ENCODE data around the gene PAFAH1B2.
"Not testable (repeated sequence)": the region's sequence is repeated elsewhere in the genome, so short reads cannot be mapped to it uniquely, and the experiment has no call there.

Gene PAFAH1B2, protein sequence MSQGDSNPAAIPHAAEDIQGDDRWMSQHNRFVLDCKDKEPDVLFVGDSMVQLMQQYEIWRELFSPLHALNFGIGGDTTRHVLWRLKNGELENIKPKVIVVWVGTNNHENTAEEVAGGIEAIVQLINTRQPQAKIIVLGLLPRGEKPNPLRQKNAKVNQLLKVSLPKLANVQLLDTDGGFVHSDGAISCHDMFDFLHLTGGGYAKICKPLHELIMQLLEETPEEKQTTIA

DNA sequence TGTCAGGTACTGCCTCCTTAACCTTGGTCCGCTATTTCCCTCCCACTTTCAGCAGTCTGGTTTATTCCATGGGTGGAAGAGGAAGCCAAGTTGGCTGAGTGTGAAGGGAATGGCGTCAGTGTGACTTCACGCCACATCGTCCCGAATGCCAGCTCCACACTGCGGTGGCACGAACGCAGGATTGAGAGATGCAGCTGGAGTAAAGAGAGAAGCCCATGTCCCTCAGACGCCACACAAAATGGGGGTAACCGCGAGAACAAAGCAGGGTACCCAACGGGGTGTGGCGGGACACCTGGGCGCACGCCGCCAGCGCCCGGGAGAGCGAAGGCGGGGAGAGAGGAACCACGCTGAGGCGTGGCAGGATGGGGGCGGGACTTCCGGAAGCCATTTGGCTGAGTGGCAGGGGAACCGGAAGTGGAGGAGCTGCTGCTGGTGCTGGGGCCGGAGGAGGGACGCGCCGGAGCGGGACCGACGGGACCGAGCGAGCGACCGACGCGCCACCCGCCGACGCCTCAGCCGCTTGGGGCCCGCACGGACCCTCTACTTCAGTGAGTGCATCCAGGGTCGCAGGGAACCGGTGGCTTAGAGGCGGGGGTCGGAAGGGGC is at the start of gene PAFAH1B2:
TSS of gene PAFAH1B2 (plus strand) at position 417 of the 606 bp plus-strand sequence. CDS start 8,161 bp downstream, outside the sequence.
- peak; percentile 98 for DNase-seq

DNA sequence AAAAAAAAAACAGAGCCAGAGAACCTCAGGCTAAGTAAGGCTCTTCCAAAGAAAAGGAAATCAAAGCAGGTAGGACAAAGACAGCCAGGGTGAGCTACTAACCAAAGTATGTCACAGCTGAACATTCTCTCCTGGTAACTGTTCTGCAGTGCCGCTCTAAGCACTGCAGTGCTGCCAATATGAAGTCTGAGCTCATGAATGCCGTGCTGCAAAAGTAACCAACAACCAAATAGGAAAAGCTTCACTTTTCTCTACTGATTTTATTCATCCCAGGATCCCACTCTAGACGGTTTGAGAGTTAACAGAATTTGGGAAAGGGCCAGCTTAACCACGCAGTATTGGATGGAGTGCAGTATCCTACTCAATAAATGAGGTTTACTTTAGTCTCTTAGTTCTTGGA is 49.3 kb upstream of the PAFAH1B2 start:
- DNase-seq = no peak

DNA sequence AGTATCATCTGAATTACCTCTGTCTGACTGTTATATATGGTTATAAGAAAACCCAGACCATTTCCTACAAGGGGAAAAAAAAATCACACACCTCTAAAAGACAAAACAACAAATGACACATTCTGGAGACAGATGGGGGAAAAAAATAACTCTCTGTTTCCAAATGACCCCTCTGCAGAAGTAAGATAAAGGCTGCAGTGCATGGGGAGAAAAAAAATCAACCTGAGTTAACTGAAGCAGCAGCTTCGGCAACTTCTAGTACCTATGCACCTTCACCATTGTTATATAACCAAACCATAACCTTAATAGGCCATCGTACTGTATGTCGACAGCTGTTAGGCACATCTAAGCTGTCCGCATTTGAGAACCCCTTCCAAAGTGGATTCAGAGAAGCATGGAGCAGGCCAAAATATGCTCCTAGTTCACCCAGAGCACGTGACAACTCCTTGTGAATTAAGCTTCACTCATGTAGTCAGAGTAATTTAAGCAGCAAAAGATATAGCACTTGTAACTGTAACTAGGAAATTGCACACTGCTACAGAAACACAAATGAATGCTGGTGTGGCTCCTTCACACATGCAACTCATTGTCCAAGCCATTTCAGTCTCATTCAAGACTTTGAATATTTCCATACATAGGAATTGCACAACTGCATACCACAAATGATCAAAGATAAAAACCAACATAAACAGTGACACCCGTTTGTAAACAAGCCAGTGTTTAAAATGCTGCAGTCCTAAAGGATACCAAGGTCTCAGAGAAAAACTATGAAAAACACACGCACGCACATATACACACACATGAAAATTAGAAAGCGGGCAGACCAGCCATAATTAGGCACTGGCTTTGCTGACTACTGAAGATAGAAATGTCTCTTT is 48.6 kb upstream of the PAFAH1B2 start:
- no peak for DNase-seq

DNA sequence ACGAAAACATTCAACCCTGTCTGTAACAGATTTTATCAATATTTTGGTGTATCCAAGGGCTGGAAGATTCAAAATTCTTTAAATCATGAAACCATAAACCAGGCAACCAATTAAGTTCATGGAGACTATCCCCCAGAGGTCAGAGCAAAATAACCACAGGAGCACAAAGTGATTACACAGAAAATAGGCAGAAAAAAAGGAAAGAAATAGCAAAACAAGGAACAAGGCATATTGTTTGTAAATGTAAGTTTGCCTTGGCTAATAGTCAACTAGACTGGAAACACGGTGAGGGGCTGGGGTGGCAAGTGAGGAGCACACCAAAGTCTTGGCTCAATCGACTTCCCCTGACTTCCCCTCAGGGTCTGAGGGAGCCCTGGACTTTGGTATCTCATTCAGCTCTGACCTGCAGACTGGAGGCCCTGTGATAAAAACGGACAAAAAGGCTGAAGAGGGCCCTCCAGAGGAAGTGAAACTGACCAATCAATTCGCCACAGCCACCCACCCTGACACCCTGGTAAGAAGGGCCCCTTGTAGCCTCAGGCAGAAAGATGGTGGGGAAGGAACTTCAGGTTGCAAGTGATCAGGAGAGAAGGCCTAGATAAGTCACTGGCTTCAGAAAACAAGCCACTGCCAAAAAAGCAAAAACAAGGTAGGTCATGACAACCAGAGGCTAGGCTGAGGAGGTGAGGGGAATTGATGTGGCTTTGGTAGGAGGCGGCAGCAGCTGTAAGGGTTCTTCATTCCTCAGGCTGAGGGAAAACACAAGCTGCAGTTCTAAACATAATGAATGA is 47.7 kb upstream of the PAFAH1B2 start:
- peak; percentile 62 for DNase-seq

DNA sequence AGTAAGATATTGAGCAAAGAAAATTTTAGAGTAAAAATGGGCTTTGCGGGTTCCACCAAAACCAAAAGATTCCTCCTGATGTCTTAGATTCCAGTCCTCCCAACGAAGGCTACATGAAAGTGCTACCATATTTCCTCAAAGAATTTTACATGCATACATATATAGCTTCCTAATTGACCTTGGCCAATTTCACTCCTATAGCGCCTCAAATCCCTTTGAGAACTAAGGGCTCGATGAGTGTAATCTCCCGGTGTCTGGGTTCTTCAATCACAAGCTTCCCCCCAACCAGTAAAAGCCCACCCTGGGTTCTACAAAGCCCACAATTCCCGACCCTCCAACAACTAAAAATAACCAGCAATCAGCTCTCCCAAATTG is 47.1 kb upstream of the PAFAH1B2 start:
- no peak for DNase-seq

DNA sequence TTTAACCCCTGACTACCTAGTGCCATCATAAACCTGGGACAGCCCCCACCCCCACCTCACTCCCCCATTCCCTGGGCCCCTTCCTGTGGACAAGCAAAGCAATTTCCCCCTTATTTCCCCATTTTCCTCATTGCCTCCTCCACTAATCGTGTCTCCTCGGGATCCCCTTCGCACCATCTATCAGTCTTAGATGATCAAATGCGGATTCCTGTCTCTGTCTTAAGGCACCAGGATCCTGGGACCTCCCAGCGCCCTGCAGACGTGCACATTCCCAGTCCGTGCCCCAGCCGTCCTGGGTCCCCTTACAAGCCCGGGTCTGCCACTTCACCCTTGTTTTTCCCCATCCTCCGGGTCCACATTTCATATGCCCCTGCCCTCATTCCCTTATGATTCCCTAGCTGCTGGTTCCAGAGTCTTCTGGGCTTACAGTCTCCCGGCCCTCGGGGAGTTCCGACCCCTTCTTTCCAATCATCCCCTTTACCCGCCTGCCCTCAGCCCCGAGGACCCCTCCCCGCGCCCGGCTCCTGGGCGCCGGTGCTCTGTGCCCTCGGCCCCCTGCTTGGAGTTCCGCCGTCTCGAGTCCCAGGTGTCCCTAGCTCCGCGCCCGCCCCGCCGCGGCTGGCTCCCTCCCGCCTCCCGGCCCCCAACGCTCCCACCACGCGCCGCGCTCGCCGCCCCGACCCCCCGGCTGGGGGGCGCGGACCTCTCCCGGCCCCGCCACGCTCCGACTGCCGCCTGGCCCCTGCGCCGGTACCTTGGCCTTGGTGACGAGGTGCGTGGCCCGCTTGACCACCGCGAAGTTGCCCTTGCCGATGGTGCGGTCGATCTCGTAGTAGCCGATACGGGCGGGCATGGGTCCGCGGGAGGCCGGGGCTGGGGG is 46.5 kb upstream of the PAFAH1B2 start:
- DNase-seq = peak; percentile 64

DNA sequence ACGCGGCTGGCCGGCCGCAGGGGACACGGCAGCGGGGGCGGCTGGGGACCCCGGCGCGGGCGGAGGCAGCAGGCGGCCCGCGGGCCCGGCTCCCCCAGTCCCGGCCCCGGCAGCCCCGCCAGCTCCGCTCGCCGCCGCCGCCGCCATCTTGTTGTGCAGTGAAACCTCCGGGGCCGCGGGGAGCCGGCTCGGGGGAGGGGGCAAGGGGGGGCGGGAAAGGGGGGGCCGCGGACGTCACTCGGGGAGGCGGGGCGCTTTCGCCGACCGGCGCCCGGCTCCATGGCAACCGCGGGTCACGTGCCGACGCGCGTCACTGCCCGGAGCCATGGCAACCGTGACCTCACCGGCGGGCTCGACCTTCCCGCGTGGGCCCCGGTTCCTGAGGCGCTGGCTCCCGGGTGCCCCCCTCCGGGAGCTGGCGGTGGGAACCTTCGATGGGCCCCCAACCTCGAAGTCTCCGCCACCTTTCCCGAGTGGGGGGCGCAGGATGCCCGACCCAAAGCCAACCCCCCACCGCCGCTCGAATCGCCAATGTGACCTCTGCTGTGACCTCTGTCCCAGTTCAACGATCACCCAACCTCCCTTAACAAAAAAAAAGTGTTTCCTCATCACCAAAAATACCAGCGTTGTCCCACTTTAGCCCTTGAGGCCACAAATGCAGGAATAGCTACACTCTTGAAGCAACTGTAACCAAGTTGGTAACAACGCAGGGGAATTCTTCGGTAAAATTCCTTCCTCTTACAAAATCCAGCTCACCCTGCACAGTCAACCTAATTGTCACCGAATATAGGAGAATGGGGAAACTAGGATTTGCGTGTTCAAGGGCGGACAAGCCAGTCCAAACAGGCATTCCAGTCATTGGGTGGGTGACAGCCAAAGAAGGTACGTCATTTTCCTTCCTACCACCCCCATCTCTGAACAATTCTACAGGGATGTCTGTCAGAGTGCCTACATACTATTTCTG is 45.5 kb upstream of the PAFAH1B2 start, which contains the start of gene SIK3:
TSS of gene SIK3 (minus strand) at position 160 of the 964 bp plus-strand sequence. CDS start at position 147, 13 bp downstream.
- peak; percentile 96 for DNase-seq

DNA sequence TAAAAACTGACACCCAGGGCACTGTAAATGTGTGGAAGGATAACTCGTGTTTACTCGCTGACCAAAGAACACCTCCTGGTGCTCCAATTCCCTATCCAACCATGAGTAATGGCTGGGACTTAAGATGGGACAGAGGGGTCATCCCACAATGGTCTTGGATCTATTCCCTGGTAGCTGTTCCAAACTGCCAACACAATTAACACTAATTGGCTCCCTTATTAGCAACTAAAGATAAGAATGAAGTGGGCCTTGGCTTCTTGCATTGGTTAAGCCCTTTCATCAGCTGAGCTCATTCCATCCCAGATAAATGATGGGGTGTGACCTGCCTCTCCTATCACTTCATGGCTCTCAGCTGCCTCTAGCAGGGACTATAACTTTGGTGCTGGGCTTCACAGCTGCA is 44.4 kb upstream of the PAFAH1B2 start:
- DNase-seq = no peak

DNA sequence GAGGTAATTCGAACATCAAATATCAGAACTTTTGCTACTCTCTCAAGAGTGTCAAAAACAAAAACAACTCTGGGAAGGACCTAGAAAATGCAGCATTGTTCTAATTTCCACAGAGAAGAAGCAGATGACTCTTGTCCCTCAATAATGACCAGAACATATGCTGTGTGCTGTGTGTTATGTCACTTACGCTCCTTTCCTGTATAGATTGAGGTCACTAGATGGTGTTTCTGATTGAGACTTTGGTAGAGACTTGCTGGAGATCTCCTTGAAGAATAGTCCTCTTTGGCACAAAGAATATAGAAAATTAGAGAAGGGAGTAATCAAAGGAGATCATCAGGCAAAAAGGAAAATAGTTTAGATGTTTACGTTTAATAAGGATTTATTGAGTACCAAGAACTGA is 43.5 kb upstream of the PAFAH1B2 start:
- DNase-seq = no peak

DNA sequence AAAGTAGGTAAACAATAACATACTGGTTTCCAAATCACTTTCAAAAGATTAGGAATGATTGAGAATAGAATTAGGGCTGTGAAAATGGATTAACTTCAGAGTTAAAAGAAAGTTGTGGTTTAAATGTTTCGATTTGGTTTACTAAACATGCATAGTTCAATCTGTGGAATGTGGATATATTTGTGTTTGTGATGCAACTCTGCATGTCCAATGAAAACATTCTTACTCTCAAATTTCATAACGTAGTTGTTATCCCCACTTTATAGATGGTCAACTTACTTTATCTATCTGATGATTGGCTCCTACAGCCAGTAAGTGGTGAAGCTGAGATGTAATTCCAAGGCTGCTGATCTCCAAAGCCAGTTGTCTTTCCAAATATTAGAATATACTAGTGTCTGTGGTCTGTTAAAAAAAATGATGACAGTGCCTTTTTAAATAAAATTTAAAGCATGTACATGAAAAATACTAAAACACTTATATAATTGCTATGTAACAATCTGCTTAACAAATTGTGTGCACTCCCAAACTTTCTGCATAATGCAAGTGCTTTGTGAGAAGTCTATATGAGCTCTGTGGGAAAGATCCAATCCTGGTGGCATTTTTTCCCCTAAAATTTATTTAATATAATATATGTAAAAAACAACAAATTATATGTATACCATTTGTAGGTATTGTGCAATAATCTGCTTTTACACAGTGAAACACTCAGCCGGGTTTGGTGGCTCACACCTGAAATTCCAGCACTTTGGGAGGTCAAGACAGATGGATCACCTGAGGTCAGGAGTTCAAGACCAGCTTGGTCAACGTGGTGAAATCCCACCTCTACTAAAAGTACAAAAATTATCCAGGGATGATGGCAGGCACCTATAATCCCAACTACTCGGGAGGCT is 36.1 kb upstream of the PAFAH1B2 start:
- no peak for DNase-seq

DNA sequence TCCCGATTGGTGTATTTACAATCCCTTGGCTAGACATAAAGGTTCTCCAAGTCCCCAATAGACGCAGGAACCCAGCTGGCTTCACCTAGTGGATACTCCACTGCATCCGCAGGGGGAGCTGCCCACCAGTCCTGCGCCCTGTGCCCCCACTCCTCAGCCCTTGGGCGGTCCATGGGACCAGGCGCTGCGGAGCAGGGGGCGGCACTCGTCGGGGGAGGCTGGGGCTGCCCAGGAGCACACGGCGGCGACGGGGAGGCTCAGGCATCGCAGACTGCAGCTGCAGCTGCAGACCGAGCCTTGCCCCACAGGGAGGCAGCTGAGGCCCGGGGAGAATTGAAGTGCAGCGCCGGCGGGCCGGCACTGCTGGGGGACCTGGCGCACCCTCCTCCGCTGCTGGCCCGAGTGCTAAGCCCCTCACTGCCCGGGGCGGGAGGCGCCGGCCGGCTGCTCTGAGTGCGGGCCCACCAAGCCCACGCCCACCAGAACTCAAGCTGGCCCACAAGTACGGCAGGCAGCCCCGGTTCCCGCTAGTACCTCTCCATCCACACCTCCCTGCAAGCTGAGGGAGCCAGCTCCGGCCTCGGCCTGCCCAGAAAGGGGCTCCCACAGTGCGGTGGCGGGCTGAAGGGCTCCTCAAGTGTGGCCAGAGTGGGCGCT is 33.7 kb upstream of the PAFAH1B2 start:
- no peak for DNase-seq

DNA sequence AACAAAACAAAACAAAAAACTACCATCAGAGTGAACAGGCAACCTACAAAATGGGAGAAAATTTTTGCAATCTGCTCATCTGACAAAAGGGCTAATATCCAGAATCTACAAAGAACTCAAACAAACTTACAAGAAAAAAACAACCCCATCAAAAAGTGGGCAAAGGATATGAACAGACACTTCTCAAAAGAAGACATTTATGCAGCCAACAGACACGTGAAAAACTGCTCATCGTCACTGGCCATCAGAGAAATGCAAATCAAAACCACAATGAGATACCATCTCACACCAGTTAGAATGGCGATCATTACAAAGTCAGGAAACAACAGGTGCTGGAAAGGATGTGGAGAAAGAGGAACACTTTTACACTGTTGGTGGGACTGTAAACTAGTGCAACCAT is 31.6 kb upstream of the PAFAH1B2 start:
- not testable (repeated sequence) for DNase-seq

DNA sequence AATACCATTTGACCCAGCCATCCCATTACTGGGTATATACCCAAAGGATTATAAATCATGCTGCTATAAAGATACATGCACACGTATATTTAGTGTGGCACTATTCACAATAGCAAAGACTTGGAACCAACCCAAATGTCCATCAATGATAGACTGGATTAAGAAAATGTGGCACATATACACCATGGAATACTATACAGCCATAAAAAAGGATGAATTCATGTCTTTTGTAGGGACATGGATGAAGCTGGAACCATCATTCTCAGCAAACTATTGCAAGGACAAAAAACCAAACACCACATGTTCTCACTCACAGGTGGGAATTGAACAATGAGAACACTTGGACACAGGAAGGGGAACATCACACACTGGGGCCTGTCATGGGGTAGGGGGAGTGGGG is 31.1 kb upstream of the PAFAH1B2 start:
- not testable (repeated sequence) for DNase-seq

DNA sequence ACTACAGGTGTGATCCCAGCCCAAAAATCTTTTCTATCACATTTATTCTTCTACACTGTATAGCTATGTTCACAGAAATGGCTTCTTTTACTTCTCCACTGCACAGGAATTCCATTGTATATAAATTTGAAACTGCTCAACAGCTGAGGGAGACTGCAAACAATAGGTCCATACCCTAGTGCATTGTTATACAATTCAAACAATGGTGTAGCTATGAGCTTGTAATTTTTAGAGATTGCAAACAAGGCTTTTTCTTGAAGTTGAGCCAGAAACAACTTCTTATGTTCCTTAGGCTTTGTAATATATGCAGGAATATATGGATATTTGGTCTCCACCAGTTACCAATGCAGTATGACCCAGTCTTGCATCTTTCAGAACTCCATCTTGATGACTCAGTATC is 26.4 kb upstream of the PAFAH1B2 start:
- DNase-seq = no peak

DNA sequence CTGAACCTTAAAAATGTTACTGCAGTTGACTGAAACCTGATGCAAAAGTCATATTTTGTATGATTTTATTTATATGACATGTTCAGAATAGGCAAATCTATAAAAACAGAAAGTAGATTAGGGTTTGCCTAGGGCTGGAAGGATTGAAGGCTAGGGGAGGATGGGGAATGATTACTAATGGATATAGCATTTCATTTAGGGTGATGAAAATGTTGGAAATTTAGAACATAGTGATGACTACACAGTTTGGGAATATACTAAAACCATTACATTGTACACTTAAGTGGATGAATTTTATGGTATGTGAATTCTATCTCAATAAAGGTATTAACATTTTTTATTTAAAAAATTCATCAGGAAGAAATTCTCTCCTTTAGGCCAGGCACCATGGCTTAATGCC is 22.9 kb upstream of the PAFAH1B2 start:
- no peak for DNase-seq

DNA sequence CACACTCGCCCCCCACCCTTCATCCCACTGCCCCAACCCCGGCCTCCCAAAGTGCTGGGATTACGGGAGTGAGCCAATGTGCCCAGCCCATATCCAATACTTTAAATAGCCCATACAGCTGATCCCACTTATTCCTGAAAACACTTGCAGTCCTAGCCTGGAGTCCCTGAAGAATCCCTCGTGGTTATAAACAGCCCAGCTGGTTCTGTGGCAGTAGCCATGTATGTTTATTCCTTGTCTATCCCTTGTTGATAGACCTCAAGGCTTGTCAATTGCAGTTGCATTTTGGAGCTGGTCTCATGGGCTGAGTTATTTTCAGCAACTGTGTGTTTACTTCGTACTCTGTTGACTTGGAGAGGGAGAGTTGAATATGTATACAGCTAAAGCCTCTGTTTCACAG is 21.5 kb upstream of the PAFAH1B2 start:
- DNase-seq = no peak

DNA sequence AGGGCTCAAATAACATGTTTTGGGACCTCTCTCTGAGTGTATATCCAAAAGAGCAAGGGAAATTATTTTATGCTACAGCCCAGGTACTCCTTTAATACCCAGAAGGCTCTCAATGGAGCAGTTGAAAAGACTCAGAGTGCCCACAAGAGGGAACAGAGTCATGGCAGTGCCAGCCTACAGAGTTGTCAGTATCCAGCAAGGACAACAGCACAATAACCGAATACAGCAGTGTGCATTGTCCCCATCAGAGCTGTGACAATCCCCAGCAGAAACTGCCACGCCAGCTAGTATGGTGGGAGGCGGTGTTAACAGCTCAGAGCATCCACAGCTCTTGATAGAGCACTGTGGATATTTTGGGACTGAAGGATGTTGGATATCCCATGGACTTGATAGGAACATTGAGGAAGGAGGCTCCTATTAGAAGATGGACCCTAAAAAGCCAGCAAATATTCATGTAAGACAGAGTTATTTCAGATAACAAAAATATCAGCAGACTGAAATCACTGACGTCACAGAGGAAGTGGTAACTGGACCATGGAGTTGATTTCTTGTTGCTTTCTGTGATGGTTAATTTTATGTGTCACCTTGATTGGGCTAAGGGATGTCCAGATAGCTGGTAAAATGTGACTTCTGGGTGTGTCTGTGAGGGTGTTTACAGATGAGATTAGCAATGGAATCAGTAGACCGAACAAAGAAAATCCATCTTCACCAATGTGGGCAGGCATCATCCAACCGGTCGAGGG is 17.7 kb upstream of the PAFAH1B2 start:
- DNase-seq = no peak

DNA sequence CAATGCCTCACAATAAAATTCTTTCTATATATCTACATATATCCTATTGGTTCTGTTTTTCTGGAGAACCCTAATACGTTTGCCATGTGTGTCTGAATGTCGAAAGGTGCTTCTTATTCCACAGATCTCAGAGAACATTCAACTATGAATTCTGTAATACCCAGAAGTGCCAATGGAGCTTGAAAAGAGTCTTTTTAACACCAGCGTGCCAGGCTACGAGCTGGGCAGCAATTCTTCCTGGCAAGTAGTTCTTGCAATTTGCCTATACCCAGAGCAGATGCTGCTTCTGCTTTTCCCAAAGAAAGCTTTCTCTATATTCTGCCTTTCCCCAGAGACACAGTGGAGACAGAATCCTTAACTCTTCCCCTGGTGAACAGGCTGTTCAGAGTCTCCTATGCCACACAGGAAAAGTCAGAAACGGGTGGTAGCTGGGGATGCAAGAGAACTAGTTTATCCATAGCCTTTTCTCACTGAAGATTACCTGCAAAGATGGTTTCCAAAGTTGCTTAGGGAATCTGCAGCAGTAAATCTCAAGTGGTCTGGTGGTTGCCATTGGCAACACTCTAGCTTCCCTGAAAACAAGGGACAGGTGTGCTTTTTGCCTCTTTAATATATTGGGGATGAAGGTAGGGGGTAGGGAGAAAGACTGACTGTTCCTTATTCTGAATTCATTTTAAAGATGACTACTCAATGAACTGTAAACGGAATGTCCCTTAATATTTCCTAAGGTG is 16.8 kb upstream of the PAFAH1B2 start:
- no peak for DNase-seq

Data from activated CD8-positive, alpha-beta memory T cell treated with anti-CD3 and anti-CD28 coated beads, Interleukin-2, amount 50 U/mL, for 48 hours (primary cell).